CD4-positive, alpha-beta T cell treated with Interferon gamma for 1 hour (primary cell): ENCODE measurements around the gene PLSCR3.

Source experiments
- DNase-seq: peaks from one replicate; pipeline ENCODE4 v3.0.0-alpha.2; 2020

PLSCR3 gene

DNA sequence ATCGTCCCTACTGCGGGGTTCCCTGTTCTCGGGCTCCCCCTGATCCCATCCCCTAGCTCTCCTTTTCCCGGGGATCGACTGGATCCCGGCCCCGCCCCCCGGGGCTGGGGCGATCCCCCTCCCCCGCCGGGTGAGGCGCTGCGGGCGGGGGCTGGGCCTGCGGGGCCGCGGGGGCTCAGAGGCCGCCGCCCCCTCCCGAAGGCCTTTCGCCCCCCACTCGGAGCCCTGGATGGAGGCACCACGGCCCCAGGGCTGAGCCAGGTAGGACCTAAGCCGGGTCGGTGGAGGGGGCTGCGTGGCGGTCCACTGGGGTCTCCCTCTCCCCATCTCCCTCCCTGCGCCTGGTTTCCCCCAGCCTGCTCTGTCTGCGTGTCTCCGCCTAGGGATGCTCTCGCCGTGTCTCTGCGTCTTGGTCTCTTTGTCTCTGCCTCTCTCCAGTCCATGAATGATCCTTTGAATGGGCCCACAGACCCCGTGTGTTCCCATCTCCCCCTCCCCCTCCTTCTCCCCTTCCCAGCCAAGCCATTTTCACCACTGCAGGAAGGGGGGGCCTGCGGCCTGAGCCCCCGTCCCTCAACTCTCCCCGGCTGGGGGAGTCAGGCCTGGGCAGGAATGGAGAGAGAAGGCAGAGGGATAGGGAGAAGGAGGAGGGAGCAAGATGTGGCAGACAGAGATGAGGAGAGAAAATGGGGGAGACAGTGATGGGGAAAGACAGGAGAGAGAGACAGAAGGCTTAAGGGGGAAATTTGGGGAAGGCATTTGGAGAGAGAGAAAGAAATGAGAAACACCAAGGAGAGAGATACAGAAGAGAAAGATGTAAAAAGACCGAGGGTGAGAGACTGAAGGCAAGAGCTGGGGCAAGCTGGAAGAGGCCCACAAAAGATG lies 11.3 kb upstream of the PLSCR3 start:
- DNase-seq, result no peak

DNA sequence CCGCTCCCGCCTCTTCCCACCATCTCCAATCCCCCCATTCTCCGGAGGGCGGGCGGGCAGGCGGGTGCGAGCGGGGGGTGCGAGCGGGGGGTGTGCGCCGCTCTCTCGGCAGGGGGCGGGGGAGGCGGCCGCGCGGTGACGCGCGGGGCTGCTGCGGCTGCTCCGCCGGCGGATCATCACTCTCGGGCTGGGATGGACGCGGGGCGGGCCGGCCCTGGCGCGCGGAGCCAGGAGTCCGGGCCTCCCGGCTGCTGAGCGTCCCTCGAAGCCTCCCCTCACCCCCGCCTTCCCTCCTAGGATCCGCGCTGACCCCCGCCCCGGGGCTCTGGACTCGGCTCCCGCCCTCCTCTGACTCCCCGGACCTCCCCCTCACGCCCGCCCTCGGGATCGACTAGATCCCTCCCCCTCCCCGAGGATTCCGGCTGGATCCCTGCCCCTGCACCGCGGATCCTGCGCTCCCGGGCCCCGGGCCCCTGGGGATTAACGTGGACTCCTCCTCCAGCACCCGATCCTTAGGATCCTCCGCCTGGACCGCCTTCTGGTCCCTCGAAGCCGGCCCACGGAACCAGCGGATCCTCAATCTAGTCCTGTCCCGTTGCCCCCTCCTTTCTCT lies 10.5 kb upstream of the PLSCR3 start:
- peak; percentile 72 for DNase-seq

DNA sequence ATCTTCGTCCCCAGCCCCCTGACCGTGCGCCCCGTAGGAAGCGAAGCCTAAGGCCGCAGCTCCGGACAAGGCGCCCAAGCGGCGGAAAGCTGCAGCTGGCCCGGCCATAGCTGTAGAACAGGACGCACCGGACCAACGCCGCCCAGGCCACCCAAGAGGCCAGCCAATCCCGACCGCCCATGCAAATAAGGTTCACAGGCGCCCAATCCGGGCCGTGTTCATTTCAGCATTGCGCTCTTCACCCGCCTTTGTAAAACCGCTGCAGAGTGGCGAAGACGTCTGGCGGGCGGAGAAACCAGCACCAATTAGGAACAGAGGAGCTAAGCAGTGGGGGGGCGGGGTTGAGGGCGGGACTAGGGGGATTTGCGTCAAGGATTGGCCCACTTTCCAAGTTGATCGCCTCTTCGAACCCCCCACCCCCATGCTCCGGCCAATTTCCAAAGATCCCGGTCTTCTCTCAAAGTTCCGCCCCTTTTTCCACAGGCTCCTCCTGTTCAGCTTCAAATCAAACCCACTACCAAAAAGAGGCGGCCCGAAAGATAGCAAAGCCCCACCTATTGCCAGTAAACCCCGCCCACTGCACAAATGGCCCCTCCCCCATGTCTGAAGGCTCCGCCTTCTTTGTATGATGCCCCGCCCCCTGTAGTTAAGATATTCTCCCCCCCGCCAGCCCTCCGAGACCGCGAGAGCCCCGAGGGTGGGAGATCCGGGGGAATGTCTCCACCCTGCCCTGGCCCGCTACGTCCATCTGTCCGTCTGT lies 9.8 kb upstream of the PLSCR3 start, which contains the start of gene TMEM256:
TSS of gene TMEM256 (minus strand) at position 121 of the 760 bp plus-strand sequence. CDS start at position 108, 13 bp downstream.
- peak; percentile 97 for DNase-seq

DNA sequence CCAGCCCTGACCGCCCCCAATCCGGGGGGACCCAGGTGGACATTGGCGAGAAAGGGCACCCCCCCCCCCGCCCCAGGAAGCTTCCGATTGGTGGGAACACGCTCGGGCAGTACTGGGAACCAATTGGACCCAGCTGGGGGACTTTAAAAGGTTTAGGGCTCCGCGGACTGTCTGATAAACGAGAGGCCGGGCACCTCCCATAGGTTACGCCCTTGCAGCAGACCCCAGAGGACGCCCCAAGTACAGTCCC lies 9.3 kb upstream of the PLSCR3 start:
- DNase-seq, result no peak

DNA sequence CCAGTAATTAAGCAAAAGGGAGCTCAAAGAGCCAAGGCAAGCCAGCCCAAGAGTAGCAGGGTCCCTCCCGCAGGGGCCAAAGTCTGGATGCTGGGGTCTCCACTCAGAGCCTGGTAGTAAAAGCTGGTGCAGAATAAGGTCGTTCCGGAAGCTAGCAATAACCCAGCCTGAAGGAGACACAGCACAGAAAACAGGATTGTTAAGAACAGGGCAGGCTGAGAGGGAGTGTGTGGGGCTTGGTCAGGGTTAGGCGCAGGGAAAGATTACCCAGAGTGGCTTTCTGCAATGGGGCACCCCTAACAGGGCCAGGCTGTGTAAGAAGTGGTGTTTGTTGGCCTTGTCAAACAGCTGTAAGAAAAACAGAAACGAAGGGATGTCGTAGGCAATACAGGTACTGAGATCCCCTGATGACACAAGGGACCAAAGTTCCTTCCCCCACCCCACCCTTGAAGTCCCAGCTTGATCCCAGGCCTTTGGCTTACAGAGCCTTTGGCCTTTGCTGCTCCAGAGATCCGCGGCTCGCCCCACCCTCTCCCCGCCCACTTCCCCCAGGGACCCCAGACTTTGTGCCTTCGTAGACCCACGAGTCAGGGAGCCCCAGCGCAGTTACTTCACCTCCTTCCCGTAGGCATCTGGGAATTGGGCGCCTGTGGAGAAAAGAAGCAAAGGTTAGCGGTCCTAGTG lies 8.9 kb upstream of the PLSCR3 start:
- DNase-seq, result peak; percentile 4

DNA sequence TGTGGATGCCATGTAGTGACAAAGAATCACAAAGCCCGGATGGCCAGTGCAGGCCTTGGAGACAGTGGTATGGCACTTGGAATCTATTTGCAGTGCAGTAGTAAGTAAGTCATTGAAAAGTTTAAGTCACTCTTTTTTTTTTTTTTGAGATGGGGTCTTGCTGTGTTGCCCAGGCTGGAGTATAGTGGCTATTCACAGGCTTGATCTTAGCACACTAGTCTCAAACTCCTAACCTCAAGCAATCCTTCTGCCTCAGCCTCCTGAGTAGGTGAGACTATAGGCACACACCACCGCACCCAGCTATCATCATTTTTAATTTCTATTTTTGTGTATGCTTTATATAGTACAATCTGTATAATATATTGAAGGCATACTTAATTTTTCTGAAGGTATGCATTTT lies 4.3 kb upstream of the PLSCR3 start:
- no peak for DNase-seq

DNA sequence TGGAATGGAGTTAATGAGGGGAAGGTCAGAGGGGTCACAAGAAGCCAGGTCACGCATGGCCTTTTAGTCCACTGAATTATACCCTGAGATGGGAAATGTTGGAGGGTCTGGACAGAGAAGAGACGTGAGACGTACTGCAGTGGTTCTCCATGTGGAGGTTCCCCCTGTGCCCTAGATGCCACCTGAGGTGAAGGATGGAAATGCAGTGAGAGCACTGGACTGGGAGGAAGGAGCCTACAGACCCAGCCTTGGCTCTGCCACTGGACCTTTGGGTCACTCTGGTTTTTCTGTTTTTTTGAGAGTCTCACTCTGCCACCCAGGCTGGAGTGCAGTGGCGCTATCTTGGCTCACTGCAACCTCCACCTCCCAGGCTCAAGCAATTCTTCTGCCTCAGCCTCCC lies 1.8 kb upstream of the PLSCR3 start:
- DNase-seq, result no peak

DNA sequence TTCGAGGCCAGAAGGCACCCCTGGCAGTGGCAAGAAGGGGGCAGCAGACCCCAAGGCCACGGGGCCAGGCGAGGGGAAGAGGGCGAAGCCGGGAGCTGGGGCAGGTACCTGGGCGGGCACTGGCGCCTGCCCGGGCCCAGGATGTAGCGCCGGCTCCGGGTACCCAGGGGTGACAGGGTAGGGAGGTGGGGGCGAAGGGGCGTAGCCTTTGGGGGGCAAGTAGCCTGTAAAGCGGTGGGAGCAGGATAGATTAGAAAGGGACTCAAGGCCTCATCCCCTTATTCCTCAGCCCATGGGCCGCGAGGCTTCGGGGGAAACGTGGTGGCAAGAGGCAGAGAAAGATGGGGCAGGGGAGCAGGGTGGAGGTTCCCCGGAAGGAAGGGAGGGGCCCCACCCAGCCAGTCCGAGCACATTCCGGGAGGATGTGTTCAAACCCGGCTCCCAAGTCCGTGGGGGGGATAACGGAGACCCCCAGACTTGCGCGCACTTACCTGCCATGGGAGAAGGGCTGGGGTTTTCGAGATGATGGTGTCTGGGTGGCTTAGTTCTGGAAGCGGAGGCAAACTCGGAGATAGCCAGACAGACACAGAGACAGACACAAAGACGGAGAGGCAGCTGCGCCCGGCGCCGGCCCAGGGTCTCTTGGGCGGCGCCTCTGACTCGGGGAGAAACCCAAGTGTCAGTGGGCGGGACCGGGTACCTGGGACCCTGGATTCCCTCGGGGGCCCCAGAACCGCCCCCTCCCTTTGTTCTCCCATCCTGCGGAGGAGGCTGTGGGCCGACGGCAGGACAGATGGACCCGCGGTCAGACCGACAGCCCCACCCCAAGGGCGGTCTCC lies 493 bp downstream of the PLSCR3 start:
- DNase-seq, result peak; percentile 80

DNA sequence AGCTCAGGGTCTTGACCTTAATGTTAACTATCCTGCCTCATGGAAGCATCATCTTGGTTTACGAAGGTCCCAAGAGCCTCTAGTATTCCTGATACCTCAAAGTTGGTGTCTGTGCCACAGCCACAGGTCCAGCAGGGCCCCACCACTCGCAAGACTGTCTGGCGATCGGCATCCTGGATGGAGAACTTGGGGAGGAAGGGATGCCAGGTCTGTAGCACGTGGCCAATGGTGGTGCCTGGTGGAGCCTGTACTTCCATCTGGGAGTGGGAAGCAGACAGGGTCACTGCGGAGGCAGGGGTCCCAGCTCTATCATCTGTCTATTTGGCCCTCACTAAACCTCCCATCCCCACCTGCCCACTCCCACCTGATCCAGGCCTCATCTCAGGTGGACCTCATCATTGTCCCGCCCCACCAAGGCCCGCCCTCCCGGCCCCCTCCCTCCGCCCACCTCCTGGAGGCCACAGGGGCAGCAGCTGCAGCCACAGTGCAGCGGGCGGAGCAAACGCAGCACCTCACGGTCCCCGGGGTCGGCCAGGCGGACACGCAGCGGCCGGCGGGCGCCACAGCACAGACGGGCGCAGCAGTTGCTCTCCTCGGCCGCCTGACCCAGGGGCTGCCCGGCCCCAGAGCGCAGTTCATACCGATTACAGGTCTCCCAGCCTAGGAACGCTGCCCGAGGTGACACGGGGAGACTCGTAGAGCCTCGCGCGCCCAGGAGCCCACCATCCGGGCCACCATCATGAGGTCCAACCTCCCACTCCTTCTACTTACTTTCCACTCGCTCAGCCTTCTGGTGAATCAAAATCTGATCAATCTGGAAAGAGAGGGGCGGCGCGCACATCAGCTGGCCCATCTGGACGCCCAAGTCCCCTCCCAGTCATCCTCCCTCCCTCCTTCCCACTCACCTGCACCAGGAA lies 1.4 kb downstream of the PLSCR3 start:
- no peak for DNase-seq

DNA sequence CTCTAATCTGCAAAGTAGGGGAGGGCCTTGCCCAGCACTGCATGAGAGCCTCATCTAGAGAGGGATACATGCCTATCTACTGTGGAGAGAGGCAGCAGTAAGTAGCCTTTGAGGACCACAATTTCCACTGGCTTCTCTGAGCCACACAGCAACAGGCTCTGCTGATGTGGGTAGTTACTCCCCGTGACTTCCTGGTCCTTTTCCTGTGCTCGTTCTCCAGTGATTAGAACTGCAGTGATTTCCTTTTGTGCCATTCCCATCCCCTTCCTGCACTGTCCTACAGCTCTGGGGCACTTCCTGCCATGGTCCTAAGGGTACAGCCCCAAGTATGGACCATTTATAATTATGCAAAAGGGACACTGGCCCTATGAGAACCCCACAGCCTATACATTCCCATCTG lies 3.0 kb downstream of the PLSCR3 start:
- DNase-seq, result no peak

DNA sequence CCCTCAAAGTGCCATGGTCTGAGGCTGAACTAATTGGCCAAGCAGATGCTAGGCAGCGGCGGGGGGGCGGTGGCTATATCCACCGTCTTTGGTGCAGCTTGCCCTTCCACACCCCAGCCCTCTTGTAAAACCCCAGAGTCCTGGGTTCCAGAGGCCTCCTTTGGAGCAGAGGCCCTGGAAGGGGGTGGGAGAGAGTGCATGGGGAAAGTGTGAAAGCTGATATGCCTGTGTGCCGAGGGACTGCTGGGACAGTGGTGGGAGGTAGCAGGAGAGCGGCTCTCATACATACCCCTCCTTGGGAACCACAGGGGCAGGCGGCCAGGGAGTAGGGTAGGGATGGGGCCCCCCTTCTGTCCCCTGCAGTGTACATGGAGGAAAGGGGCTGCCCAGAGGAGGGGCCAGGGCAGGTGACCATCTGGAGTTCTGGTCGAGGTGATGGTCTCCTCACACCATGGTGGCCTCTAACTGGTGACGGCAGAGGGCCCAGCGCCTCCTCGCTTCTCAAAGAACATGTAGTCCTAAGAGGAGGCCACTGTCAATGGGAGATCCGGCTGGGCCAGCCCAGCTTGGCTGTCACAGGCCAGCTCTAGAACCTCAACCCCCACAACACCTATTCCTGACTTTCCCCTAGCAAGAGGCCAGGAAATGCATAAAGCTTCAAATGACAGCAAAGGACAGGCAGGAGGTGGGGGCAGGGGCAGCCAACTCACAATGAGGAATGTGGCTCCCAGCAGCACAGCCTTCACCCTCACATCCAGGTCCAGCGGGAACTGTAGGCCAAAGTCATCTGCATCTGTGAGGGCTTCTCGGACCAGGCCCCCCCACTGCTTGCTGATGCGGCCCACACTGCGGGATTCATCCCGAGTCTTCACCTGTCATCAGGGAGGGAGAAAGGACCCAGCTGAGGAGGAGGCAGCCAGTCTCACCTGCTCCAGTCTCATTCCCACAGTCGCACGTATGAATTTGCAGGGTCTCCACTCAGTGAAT lies 4.1 kb downstream of the PLSCR3 start:
- DNase-seq, result no peak

DNA sequence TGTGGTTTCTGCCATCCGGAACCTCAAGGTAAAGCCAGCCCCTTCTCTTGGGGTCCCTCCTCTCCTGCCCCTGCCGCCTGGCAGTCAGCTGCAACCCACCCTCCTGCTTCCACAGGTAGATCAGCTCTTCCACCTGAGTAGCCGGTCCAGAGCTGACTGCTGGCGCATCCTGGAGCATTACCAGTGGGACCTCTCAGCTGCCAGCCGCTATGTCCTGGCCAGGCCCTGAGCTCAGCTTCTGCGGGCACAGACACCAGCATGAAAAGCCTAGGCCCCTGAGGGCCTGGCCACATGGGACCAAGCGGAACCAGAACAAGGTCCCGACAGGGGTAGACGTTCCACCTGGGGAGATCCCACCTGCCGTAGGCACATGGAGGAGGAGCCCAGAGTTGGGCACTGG lies 5.5 kb downstream of the PLSCR3 start:
- DNase-seq, result no peak

DNA sequence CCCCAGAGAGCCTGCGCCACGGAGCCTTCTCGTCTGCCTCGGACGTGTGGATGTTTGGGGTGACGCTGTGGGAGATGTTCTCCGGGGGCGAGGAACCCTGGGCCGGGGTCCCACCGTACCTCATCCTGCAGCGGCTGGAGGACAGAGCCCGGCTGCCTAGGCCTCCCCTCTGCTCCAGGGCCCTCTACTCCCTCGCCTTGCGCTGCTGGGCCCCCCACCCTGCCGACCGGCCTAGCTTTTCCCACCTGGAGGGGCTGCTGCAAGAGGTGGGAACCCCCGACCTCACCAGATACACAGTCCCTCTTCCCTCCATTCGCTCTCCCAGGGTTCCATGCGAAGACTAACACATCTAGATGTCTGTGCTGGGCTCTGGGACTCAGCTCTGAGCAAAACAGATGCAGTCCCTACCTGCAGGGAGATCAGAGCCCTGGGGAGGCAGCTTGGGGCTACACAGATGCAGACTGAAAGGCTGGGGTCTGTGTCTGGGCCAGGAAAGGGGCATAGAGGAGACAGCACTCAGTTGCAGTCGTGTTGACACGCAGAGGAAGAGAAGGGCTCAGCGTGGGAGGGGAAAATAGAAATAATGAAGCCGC lies 9.7 kb downstream of the PLSCR3 start:
- DNase-seq, result no peak

DNA sequence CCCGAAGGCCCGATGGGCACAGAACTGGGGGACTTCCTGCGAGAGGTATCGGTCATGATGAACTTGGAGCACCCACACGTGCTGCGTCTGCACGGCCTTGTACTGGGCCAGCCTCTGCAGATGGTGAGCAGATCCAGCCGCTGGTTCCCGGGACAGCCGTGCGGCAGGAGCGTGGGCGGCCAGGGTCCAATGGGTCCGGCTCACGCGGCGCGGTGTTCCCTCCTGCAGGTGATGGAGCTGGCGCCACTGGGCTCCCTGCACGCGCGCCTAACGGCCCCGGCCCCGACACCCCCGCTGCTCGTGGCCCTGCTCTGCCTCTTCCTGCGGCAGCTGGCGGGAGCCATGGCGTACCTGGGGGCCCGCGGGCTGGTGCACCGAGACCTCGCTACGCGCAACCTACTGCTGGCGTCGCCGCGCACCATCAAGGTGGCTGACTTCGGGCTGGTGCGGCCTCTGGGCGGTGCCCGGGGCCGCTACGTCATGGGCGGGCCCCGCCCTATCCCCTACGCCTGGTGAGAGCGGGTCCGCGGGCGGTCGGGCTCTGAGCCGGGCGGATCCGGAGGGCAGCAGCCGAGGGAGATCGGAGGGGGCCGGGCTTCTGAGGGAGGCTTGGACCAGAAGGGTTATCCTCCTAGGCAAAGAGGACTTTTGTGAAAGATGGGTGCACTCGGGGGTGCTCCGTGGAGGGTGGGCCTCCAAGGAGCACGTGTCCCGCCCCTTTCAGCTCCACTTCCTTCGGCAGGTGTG lies 10.4 kb downstream of the PLSCR3 start:
- DNase-seq, result peak; percentile 78

DNA sequence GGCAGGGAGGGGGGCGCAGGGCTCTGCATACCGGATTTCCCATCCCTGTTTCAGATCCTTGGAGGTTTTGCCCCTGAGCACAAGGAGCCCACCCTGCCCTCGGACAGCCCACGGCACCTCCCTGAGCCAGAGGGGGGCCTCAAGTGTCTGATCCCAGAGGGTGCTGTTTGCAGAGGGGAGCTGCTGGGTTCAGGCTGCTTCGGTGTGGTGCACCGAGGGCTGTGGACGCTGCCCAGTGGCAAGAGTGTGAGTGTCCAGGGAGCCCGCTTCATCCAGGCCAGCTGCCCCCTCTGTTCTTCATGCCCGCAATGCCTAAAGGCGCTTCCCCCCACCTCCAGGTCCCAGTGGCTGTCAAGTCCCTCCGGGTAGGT lies 11.0 kb downstream of the PLSCR3 start:
- DNase-seq, result no peak

DNA sequence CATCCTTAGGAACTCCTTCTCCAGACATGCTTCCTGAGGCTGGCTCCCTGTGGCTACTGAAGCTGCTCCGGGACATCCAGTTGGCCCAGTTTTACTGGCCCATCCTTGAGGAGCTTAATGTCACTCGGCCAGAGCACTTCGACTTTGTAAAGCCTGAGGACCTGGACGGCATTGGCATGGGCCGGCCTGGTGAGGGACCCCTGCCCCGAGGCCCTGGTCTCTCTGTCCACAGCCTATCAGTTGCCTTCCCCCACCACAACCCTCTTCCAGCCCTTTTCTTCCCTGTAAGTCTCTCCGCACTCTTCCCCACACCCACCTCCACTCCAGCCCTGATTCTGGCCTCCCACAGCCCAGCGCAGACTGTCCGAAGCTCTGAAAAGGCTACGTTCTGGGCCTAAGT lies 11.4 kb downstream of the PLSCR3 start:
- DNase-seq, result no peak

DNA sequence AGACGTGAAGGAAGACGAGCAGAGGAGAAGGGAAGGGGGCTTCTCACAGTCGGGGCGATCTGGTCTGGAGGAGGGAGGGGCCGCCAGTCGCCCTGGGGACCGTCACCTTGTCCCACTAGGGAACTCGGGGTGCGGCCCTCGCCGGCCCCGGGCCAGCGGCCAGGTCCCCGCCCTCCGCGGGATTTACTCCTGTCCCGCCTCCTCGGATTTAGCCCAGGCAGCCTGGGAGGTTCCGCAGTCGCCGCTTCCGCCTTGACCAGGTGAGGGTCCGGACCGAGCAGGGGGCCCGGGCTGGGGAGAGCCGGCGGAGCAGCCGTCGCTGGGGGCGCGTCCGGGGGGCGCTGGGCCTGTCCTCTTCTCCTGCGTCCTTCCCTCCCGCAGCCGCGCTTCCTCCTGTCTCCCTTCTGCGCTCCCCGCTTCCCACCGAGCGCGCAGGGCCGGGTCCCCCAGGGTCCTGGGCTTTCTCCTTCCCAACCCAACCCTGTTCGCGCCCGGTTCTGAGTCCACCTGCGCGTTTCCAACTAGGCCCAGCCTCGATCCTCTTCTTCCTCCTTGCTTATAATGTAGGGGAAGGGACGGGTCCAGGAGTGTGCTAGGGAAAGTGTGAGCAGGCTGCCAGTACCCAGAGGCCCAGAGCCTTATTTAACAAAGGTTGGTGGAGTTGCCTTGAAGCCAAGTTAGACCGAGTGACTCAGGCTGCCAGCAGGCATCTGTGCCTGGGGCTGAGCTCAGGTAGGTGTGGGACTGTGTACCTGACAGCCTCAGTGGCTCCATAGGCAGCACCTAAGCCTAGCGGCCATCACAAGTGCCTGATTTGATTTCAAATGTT lies 13.3 kb downstream of the PLSCR3 start, which contains the start of gene TNK1:
TSS of gene TNK1 (plus strand) at position 235 of the 829 bp plus-strand sequence. CDS start 1,838 bp downstream, outside the sequence.
- no peak for DNase-seq

DNA sequence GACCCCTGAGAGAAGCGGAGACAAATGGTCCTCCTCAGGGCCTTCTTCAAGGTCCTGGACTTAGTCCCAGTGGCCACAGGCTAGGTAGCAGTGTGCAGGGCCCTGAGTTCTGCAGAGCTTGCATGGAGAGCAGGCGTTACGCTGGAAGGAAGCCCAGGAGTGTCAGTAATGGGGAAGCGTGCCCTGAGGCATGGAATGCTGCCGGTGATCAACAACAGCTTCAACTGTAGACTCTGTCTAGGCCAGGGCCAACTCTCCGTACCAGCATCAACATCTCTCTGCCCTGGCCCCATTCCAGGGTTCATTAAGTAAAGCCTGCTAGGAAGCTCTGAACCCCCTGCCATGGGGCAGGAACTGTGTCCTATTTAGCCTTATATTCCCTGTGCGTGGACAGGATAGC lies 14.0 kb downstream of the PLSCR3 start:
- no peak for DNase-seq
